Astrocyte (in vitro differentiated cells and primary cell): ENCODE results near the gene RENBP. TPM values are rescaled to one million over a fixed set of nuclear protein-coding genes. Genes with fewer than 3 reads are reported as not detected.

Experiments used
- DNase-seq: peaks from one replicate; pipeline ENCODE4 v3.0.0-alpha.2; 2010; ENCODE audit warnings: low read depth
- FAIRE-seq: peaks from 2 replicates; lab custom pipeline; 2011; peaks lifted over from hg19 to GRCh38; lab: Jason Lieb, UNC
- H2AFZ ChIP-seq: 2 replicates; pipeline ENCODE4 v1.6.0; 2012; ENCODE audit warnings: low read depth, low read length, inconsistent platforms
- H3K27ac ChIP-seq: 2 replicates; pipeline ENCODE4 v1.5.1; 2011; ENCODE audit warnings: low read depth, low read length, inconsistent platforms
- H3K27me3 ChIP-seq: 2 replicates; pipeline ENCODE4 v1.6.0; 2011; ENCODE audit warnings: low read length, inconsistent platforms; ENCODE audit not compliant: insufficient read depth
- H3K36me3 ChIP-seq: 2 replicates; pipeline ENCODE4 v1.5.1; 2011; ENCODE audit warnings: low read length, inconsistent platforms; ENCODE audit not compliant: insufficient read depth
- H3K4me1 ChIP-seq: 2 replicates; pipeline ENCODE4 v1.5.1; 2011; ENCODE audit warnings: low read length, inconsistent platforms; ENCODE audit not compliant: insufficient read depth
- H3K4me2 ChIP-seq: 2 replicates; pipeline ENCODE4 v1.6.0; 2012; ENCODE audit warnings: low read length, inconsistent platforms
- H3K4me3 ChIP-seq: 2 replicates; pipeline ENCODE4 v1.5.1; 2011; ENCODE audit warnings: low read depth, mild to moderate bottlenecking, low read length, inconsistent platforms; ENCODE audit not compliant: insufficient read depth
- H3K79me2 ChIP-seq: 2 replicates; pipeline ENCODE4 v1.6.0; 2012; ENCODE audit warnings: mild to moderate bottlenecking, low read length, inconsistent platforms; ENCODE audit not compliant: insufficient read depth
- H3K9ac ChIP-seq: 2 replicates; pipeline ENCODE4 v1.6.0; 2012; ENCODE audit warnings: mild to moderate bottlenecking, low read length, inconsistent platforms
- H3K9me3 ChIP-seq: 2 replicates; pipeline ENCODE4 v1.5.1; 2012; ENCODE audit warnings: low read depth, mild to moderate bottlenecking, low read length, inconsistent platforms; ENCODE audit not compliant: insufficient read depth
- H4K20me1 ChIP-seq: 2 replicates; pipeline ENCODE4 v1.6.0; 2012; ENCODE audit warnings: low read length, inconsistent platforms; ENCODE audit not compliant: insufficient read depth
- H3K27ac Mint-ChIP-seq: one replicate; pipeline ENCODE4 v1.8.0; 2021; ENCODE audit warnings: mild to moderate bottlenecking, mixed read lengths; ENCODE audit not compliant: unreplicated experiment
- H3K27me3 Mint-ChIP-seq: one replicate; pipeline ENCODE4 v1.8.0; 2021; ENCODE audit warnings: low read depth, mixed read lengths; ENCODE audit not compliant: unreplicated experiment
- H3K36me3 Mint-ChIP-seq: one replicate; pipeline ENCODE4 v1.8.0; 2021; ENCODE audit warnings: low read depth, mixed read lengths; ENCODE audit not compliant: unreplicated experiment
- H3K4me1 Mint-ChIP-seq: one replicate; pipeline ENCODE4 v1.8.0; 2021; ENCODE audit warnings: low read depth, mixed read lengths; ENCODE audit not compliant: unreplicated experiment
- H3K4me3 Mint-ChIP-seq: one replicate; pipeline ENCODE4 v1.8.0; 2021; ENCODE audit warnings: mild to moderate bottlenecking, moderate library complexity, mixed read lengths; ENCODE audit not compliant: unreplicated experiment
- H3K9me3 Mint-ChIP-seq: one replicate; pipeline ENCODE4 v1.8.0; 2021; ENCODE audit warnings: mild to moderate bottlenecking, mixed read lengths; ENCODE audit not compliant: unreplicated experiment
- EZH2 ChIP-seq: IDR thresholded peaks from 2 replicates; pipeline ENCODE4 v1.6.1; 2012; ENCODE audit warnings: mild to moderate bottlenecking, low read length, inconsistent platforms; ENCODE audit not compliant: insufficient read depth
- total RNA-seq: library from RNA; stranded (reverse); gene quantifications from 2 replicates; pipeline ENCODE4 v1.2.1, GENCODE V29; 2021
- TF ChIP-seq, protein P1 (sequence below): IDR thresholded peaks from 2 replicates; pipeline ENCODE4 v1.5.1; 2011; ENCODE audit warnings: low read depth, mild to moderate bottlenecking, inconsistent platforms, low read length, moderate library complexity; ENCODE audit not compliant: insufficient read depth

The RENBP gene
- total RNA-seq, 1 donor from 2014 or later: 2.2 TPM

DNA sequence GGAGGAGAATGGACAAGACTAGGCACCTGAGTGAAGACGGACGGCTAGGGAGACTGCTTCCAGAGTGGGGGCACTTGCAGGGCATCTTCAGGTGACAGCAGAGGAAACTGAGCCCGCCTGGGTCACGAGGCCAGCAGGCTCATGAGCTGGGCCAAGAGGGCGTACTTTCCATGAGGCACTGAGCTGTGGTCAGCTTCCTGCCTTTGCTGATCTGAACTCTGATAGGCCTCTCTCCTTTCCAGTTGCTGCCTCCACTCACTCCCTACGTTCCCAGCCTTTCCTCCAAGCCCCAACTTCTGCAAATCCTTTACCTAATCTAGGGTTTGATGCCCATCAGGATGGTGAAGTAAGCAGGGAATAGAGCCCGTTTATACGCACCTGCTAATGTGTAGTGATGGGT, 57.1 kb downstream of the RENBP start:
- H3K9ac ChIP-seq: no peak overlapping the region
- no peaks in the 10 kb centered on the region for H3K9me3 ChIP-seq
- no peak overlapping the region for H3K27ac ChIP-seq
- H3K36me3 Mint-ChIP-seq: no peaks in the 10 kb centered on the region
- H3K27ac Mint-ChIP-seq: no peak overlapping the region
- H4K20me1 ChIP-seq: no peaks in the 10 kb centered on the region
- TF ChIP-seq, protein P1, sequence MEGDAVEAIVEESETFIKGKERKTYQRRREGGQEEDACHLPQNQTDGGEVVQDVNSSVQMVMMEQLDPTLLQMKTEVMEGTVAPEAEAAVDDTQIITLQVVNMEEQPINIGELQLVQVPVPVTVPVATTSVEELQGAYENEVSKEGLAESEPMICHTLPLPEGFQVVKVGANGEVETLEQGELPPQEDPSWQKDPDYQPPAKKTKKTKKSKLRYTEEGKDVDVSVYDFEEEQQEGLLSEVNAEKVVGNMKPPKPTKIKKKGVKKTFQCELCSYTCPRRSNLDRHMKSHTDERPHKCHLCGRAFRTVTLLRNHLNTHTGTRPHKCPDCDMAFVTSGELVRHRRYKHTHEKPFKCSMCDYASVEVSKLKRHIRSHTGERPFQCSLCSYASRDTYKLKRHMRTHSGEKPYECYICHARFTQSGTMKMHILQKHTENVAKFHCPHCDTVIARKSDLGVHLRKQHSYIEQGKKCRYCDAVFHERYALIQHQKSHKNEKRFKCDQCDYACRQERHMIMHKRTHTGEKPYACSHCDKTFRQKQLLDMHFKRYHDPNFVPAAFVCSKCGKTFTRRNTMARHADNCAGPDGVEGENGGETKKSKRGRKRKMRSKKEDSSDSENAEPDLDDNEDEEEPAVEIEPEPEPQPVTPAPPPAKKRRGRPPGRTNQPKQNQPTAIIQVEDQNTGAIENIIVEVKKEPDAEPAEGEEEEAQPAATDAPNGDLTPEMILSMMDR: no peak
- no peak for TF ChIP-seq EZH2
- H3K4me1 Mint-ChIP-seq: peaks cover 3% of the 10 kb centered on the region
- peaks cover 4% of the 10 kb centered on the region for H3K27me3 Mint-ChIP-seq
- DNase-seq: no peak
- no peaks in the 10 kb centered on the region for H3K36me3 ChIP-seq
- H3K9me3 Mint-ChIP-seq: peaks cover 3% of the 10 kb centered on the region
- no peak overlapping the region for H2AFZ ChIP-seq
- H3K4me3 ChIP-seq: no peak overlapping the region
- peaks cover 1% of the 10 kb centered on the region for H3K4me1 ChIP-seq
- peak; percentile 64 for FAIRE-seq
- H3K4me3 Mint-ChIP-seq: no peak overlapping the region
- H3K79me2 ChIP-seq: no peaks in the 10 kb centered on the region
- peaks cover 12% of the 10 kb centered on the region for H3K27me3 ChIP-seq
- no peak overlapping the region for H3K4me2 ChIP-seq

DNA sequence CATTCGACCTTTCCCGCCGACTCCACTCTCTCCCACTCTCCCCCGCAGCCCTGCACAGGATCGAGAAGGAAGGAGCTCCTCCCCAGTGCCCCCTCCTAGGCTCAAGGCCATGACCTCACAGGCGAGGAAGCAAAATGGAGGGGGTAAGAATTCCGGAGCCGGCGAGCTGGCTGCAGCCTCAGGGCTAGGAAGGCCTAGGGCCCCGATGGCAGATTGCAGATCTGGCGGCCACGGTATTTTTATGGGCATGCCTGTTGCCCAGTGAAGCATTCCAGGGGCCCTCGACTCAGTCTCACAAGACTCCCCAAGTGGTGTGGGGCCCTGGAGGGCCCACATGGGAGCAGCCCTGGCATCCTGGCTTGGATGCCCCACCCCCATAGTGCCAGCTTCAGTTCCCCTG, 57.5 kb downstream of the RENBP start:
- TF ChIP-seq EZH2: no peak
- TF ChIP-seq, protein P1: no peak
- Histone ChIP-seq H3K79me2 (no peaks in the 10 kb centered on the region), H3K27ac (no peak overlapping the region), H4K20me1 (no peaks in the 10 kb centered on the region), H3K9ac (no peak overlapping the region), H3K4me2 (no peak overlapping the region), H2AFZ (no peak overlapping the region), H3K4me3 (no peak overlapping the region), H3K27me3 (peaks cover 12% of the 10 kb centered on the region), H3K9me3 (no peaks in the 10 kb centered on the region), H3K36me3 (no peaks in the 10 kb centered on the region), H3K4me1 (peaks cover 5% of the 10 kb centered on the region)
- Mint-ChIP-seq H3K27me3 (peaks cover 4% of the 10 kb centered on the region), H3K27ac (no peak overlapping the region), H3K36me3 (no peaks in the 10 kb centered on the region), H3K9me3 (peaks cover 3% of the 10 kb centered on the region), H3K4me3 (no peak overlapping the region), H3K4me1 (peaks cover 1% of the 10 kb centered on the region)
- no peak for DNase-seq
- FAIRE-seq: no peak

DNA sequence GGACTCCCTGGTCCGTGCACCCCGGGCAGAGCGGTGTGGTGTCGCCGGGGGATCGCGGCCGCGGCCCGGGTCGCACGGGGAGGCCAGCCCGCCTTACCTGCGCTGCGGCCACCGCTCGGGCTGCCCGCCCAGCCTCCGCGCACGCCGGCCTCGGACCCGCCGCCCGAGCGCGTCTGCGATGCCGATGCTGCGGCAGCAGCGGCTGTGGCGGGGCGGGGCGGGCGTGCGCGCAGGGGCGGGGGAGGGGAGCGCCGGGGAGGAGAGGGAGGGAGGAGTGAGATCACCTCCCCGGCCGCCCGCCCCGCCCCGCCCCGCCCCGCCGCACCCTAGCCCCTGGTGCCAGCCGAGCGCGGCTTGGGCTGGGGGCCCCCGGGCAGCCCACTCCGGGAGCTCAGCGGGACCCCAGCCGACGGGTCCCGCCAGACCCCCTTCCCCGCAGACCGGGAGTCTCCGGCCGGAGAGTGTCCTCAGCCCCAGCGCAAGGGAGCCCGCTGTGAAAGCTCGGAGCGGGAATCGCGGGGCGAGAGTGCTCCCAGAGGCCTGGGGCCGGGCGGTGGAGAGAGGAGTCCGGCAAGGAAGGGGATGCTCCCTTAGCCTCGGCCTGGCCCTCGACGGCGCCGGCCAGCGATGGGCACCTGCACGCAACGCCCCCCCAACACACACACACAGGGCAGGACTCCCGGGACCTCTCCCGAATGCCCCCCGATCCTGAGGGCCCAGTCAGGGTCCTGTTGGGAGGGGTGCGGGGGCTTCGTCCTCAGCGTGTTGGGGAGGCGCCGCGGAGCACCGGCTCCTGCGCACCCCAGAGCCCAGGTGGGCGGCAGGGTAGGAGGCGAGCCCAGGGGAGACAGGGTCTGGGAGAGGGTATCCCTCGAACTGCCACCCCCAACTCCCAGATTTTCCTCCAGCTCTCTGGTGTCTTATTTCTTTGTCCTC, 58.2 kb downstream of the RENBP start, which contains the start of gene L1CAM:
Gene L1CAM, minus strand, starts transcription at position 206 of the 936 bp plus-strand sequence. CDS start 10,337 bp downstream, outside the sequence.
- Histone ChIP-seq H2AFZ (no peak within 1 kb of the TSS), H3K4me2 (no peak within 1 kb of the TSS), H3K4me1 (peaks cover 5% of the 10 kb centered on the region), H4K20me1 (no peaks in the 10 kb centered on the region), H3K9ac (no peak within 1 kb of the TSS), H3K27me3 (peaks cover 12% of the 10 kb centered on the region), H3K36me3 (no peaks in the 10 kb centered on the region), H3K27ac (no peak within 1 kb of the TSS), H3K9me3 (no peaks in the 10 kb centered on the region), H3K4me3 (no peak within 1 kb of the TSS), H3K79me2 (no peaks in the 10 kb centered on the region)
- TF ChIP-seq, protein P1: no peak
- TF ChIP-seq EZH2: peak; percentile 65
- H3K36me3 Mint-ChIP-seq: no peaks in the 10 kb centered on the region
- no peak for DNase-seq
- FAIRE-seq: no peak
- H3K9me3 Mint-ChIP-seq: peaks cover 3% of the 10 kb centered on the region
- peak within 1 kb of the TSS; percentile 81 for H3K4me3 Mint-ChIP-seq
- no peak within 1 kb of the TSS for H3K27ac Mint-ChIP-seq
- H3K27me3 Mint-ChIP-seq: peaks cover 4% of the 10 kb centered on the region
- peaks cover 1% of the 10 kb centered on the region for H3K4me1 Mint-ChIP-seq
